GM12873 (cell line): ENCODE data around the gene ECM1.

Experiments
- CTCF ChIP-seq: IDR thresholded peaks from 2 replicates; pipeline ENCODE4 v1.5.1; 2012; ENCODE audit warnings: low read depth, mild to moderate bottlenecking, moderate library complexity, low read length, control low read depth; ENCODE audit not compliant: insufficient read depth; ENCODE audit errors: missing control alignments

ECM1 gene

GRCh38 chr1:150476754-150477153 is 31.2 kb upstream of the ECM1 start:
- TF ChIP-seq CTCF = no peak

- no peak for TF ChIP-seq CTCF
These were observed 30.6 kb upstream of the ECM1 start for GRCh38 chr1:150477320-150477719.

- no peak for TF ChIP-seq CTCF
These were observed 30.2 kb upstream of the ECM1 start for GRCh38 chr1:150477733-150478132.

GRCh38 chr1:150479370-150479769 is 28.5 kb upstream of the ECM1 start:
- no peak for TF ChIP-seq CTCF

- no peak for TF ChIP-seq CTCF
These were observed 28.0 kb upstream of the ECM1 start for GRCh38 chr1:150479927-150480352.

- no peak for TF ChIP-seq CTCF
These were observed 23.5 kb upstream of the ECM1 start for GRCh38 chr1:150484431-150484830.

GRCh38 chr1:150484861-150485260 is 23.0 kb upstream of the ECM1 start:
- peak; percentile 36 for TF ChIP-seq CTCF
